Gastroesophageal sphincter (tissue), 4 donors: ENCODE measurements around the gene ADPGK. TPM values are rescaled to one million over a fixed set of nuclear protein-coding genes. Genes with fewer than 3 reads are reported as not detected.

Experiments
- ATAC-seq: fragments of 150-250 bp; one replicate; pipeline ENCODE4 v1.9.1; 2016; ENCODE audit warnings: mild to moderate bottlenecking, moderate library complexity
- H3K27ac ChIP-seq, 4 donors: fragments of 200-600 bp; sonication (generic) in 3 of 4; 1 replicate in 3 of 4; 2 replicates in 1 of 4; pipeline ENCODE4 v1.5.1; 2016 to 2019
- H3K27me3 ChIP-seq: fragments of 200-600 bp; sonication (generic); one replicate; pipeline ENCODE4 v1.5.1; 2019
- H3K36me3 ChIP-seq, 2 donors: fragments of 200-600 bp; sonication (generic); one replicate each; pipeline ENCODE4 v1.5.1; 2019; ENCODE audit warnings: control low read depth in 1 of 2
- H3K4me1 ChIP-seq, 3 donors: fragments of 200-600 bp; sonication (generic); 1 replicate in 2 of 3; 2 replicates in 1 of 3; pipeline ENCODE4 v1.5.1; 2016 to 2019; ENCODE audit warnings: control low read depth in 2 of 3
- H3K4me3 ChIP-seq, 2 donors: fragments of 200-600 bp; sonication (generic); one replicate each; pipeline ENCODE4 v1.5.1; 2019; ENCODE audit warnings: mild to moderate bottlenecking in 1 of 2, moderate library complexity in 1 of 2
- H3K9me3 ChIP-seq, 3 donors: fragments of 200-600 bp; sonication (generic); one replicate each; pipeline ENCODE4 v1.5.1; 2017 to 2019; ENCODE audit warnings: control low read depth in 2 of 3
- EP300 ChIP-seq: sonication (generic); formaldehyde crosslinking; IDR thresholded peaks from one replicate; pipeline ENCODE4 v1.6.1; 2017; ENCODE audit warnings: antibody characterized with exemption, mild to moderate bottlenecking
- POLR2A ChIP-seq, 2 donors: fragments of 450-650 bp; IDR thresholded peaks; one replicate each; pipeline ENCODE4 v1.6.1; 2017; ENCODE audit warnings: antibody characterized with exemption in 2 of 2, mild to moderate bottlenecking in 2 of 2, moderate library complexity in 1 of 2
- POLR2AphosphoS5 ChIP-seq: sonication (generic); formaldehyde crosslinking; IDR thresholded peaks from one replicate; pipeline ENCODE4 v1.6.1; 2017; ENCODE audit warnings: antibody characterized with exemption
- WGBS, 2 donors: methylation state at CpG; one replicate each; pipeline ENCODE4 v1.1.5; 2018; ENCODE audit warnings: low coverage in 1 of 2; 5-methylcytosine and 5-hydroxymethylcytosine counted together
- total RNA-seq, 4 donors: library from RNA; depleted of rRNA; stranded (reverse); fragments of >200 nt; gene quantifications; one replicate each; pipeline ENCODE4 v1.1.0, GENCODE V29; 2016
- TF ChIP-seq, protein P1 (sequence below), 4 experiments: fragments of 200-600 bp in 2 of 4; fragments of 450-650 bp in 2 of 4; sonication (generic) in 1 of 4; IDR thresholded peaks; one replicate each; pipeline ENCODE4 v1.5.1; 2017 to 2019; ENCODE audit warnings: antibody characterized with exemption in 4 of 4, mild to moderate bottlenecking in 2 of 4, moderate library complexity in 2 of 4

Gene ADPGK
- total RNA-seq, 4 donors from 2014 or later = 19.7 to 52.1 (median 36.1) TPM

DNA sequence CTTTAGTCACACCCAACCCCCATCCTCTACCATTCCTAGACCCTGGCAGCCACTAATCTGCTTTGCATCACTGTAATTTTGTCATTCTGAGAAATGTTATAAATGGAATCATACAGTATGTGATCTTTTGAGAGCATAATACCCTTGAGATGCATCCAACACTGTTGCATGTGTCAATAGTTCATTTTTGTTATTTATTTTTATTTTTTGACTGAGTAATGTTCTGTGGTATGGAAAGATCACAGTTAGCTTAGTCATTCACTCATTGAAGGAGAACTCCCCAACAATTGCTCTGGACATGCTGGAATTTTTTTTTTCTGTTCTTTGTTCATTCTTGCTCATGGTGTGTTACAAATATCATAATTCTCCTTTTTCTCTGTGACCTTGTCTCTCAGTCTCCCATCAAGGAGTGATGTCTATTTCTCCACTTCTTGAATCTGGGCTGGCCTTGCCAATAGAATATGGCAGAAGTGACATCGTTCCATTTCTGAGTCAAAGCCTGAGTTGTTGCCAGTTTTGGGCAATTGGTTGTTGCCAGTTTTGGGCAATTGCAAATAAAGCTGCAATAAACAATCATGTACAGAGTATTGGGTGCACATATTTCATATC, 6.8 kb upstream of the ADPGK start:
- ATAC-seq = no peak
- Histone ChIP-seq H3K27ac (no peak overlapping the region), H3K9me3 (no peaks in the 10 kb centered on the region), H3K4me3 (no peak overlapping the region), H3K4me1 (no peaks in the 10 kb centered on the region), H3K27me3 (no peaks in the 10 kb centered on the region), H3K36me3 (no peaks in the 10 kb centered on the region)
- WGBS, 2 donors = 83 to 90% methylated on average over 1 of the region's 1 CpG
- no peak for TF ChIP-seq EP300
- TF ChIP-seq, protein P1, sequence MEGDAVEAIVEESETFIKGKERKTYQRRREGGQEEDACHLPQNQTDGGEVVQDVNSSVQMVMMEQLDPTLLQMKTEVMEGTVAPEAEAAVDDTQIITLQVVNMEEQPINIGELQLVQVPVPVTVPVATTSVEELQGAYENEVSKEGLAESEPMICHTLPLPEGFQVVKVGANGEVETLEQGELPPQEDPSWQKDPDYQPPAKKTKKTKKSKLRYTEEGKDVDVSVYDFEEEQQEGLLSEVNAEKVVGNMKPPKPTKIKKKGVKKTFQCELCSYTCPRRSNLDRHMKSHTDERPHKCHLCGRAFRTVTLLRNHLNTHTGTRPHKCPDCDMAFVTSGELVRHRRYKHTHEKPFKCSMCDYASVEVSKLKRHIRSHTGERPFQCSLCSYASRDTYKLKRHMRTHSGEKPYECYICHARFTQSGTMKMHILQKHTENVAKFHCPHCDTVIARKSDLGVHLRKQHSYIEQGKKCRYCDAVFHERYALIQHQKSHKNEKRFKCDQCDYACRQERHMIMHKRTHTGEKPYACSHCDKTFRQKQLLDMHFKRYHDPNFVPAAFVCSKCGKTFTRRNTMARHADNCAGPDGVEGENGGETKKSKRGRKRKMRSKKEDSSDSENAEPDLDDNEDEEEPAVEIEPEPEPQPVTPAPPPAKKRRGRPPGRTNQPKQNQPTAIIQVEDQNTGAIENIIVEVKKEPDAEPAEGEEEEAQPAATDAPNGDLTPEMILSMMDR (IDR thresholded peaks at IDR 0.05) = no peak
- no peak for TF ChIP-seq POLR2AphosphoS5
- TF ChIP-seq POLR2A (IDR thresholded peaks at IDR 0.05) = no peak

DNA sequence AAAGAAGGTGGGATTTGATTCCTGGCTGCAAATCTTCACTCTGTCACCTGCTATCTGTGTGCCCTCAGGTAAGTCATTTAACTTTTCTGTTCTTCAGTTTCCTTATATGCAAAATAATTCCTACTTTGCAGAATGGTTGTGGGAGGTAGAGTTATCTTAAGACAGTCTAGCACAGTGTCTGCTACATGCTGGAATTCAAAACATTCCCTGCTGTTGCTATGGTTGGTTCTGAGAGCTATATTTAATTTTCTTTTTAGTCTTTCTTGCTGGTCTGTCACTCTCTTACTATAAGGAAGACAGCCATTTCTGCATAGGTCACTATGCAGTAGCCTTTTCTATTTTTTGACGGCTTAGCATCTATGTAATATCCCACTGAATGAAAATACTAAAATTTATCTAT, 4.0 kb upstream of the ADPGK start:
- H3K4me1 ChIP-seq = peaks cover 0 to 16% (median 6%) of the 10 kb centered on the region in 3 donors
- no peak for TF ChIP-seq POLR2A (IDR thresholded peaks at IDR 0.05)
- TF ChIP-seq, protein P1 (IDR thresholded peaks at IDR 0.05) = no peak
- TF ChIP-seq EP300 = no peak
- TF ChIP-seq POLR2AphosphoS5 = no peak
- no peak for ATAC-seq
- H3K36me3 ChIP-seq = no peaks in the 10 kb centered on the region
- H3K4me3 ChIP-seq = no peak overlapping the region
- H3K27ac ChIP-seq = no peak overlapping the region
- WGBS, 2 donors = 43 to 55% methylated on average over 1 of the region's 1 CpG
- no peaks in the 10 kb centered on the region for H3K27me3 ChIP-seq
- H3K9me3 ChIP-seq = no peaks in the 10 kb centered on the region

DNA sequence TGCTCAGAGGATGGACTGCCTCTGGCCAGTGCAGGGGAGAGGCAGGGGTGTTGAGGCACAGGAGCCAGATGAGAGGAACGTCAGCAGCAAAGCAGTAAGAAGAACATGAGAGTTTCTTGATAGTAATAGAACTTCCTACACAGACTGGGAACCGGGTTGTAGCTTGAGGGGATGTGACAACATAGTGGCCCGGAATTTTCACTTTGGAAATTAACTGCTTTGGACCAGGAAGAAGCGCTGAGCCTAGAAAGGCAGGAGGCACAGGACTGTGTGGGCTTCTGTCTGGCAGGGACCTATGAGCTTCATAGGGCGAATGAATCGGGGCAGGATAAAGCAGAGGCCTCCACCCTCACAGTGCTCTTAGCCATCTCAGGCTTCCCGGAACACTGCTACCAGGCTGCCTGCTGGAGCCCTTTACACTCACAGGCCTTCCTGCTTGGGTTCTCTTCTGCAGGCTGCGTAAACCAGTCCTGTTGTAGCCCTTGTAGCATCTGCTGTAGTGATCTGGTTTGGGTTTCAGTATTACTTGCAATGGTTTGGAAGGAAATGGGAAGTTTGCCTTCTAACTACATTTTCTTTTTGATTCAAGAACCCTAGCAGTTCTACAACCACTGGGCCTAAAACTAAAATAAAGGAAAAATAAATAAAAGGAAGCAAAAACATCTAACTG, 3.3 kb upstream of the ADPGK start:
- TF ChIP-seq EP300 = no peak
- TF ChIP-seq POLR2A (IDR thresholded peaks at IDR 0.05) = no peak
- ATAC-seq = no peak
- H3K4me1 ChIP-seq = peaks cover 0 to 23% (median 11%) of the 10 kb centered on the region in 3 donors
- no peaks in the 10 kb centered on the region for H3K9me3 ChIP-seq
- H3K4me3 ChIP-seq = no peak overlapping the region
- 76 to 80% methylated on average over 3 to 8 of the region's 8 CpGs for WGBS, 2 donors
- H3K27me3 ChIP-seq = no peaks in the 10 kb centered on the region
- no peaks in the 10 kb centered on the region for H3K36me3 ChIP-seq
- peak overlapping the region in 1 of 4 donors; percentile 17 for H3K27ac ChIP-seq

DNA sequence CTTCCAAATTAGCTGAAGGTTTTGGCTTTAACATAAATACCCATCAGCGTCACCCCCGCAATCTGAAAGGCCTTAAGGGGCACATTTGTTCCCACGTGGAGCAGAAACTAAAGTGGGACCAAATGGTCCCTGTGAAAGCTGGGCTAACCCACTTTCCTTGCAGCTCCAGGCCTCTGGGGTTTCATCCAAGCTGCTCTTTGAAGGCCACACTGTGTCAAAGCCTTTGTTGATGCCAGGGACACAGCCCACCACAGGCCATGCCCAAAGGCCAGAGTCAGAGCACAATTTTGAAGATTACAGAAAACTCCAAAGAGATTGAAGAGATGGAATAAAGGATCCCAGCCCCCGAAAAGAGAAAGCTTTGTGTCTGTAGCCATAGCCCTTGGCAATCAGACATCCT, 2.7 kb upstream of the ADPGK start:
- WGBS, 2 donors = 81 to 92% methylated on average over 2 to 3 of the region's 4 CpGs
- ATAC-seq = no peak
- peak overlapping the region in 1 of 4 donors; percentile 94 for H3K27ac ChIP-seq

DNA sequence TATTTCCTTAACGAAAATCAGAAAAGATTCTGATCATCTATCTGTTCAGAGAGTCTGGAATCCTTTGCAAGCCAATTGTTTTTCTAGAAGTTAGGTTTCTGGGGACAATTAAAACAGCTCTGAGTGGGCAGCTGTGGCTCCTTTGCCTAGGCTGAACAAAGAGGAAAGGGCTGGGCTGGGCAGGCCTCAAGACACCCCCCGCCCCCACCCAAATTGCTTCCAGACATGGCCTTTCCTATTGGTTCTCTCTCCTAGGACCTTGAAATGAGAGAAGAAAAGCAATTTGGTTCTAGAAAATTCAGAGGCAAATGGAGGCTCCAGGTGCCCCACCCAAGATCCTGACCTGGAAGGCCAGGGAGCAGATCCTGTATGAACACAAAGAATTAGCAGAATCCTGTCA, 2.3 kb upstream of the ADPGK start:
- H3K27me3 ChIP-seq = no peaks in the 10 kb centered on the region
- WGBS, 2 donors = 71 to 83% methylated on average over 1 of the region's 2 CpGs
- TF ChIP-seq POLR2A (IDR thresholded peaks at IDR 0.05) (no peak), EP300 (no peak), POLR2AphosphoS5 (no peak)
- TF ChIP-seq, protein P1 (IDR thresholded peaks at IDR 0.05) = no peak
- no peaks in the 10 kb centered on the region for H3K36me3 ChIP-seq
- ATAC-seq = no peak
- H3K4me1 ChIP-seq = peaks cover 0 to 32% (median 17%) of the 10 kb centered on the region in 3 donors
- H3K9me3 ChIP-seq = no peaks in the 10 kb centered on the region
- no peak overlapping the region for H3K4me3 ChIP-seq
- H3K27ac ChIP-seq = peak overlapping the region in 3 of 4 donors; percentile 91 to 95 (median 94)

More for the DNA sequence above, 2.7 kb upstream of the ADPGK start:
- TF ChIP-seq POLR2AphosphoS5 (no peak), POLR2A (IDR thresholded peaks at IDR 0.05) (no peak), EP300 (no peak)
- TF ChIP-seq, protein P1 (IDR thresholded peaks at IDR 0.05) = no peak
- Histone ChIP-seq H3K27me3 (no peaks in the 10 kb centered on the region), H3K4me3 (no peak overlapping the region), H3K36me3 (no peaks in the 10 kb centered on the region), H3K4me1 (peaks cover 0 to 28% (median 17%) of the 10 kb centered on the region in 3 donors), H3K9me3 (no peaks in the 10 kb centered on the region)
